HFFc6 (cell line): Measurements from ENCODE around the gene ADGRG6. TPM values are rescaled to one million over a fixed set of nuclear protein-coding genes. Genes with fewer than 3 reads are reported as not detected.

ENCODE experiments used
- DNase-seq: peaks from one replicate; pipeline ENCODE4 v3.0.0-alpha.2; 2018
- H3K27ac Mint-ChIP-seq: 2 replicates; pipeline ENCODE4 v1.8.0; 2020; ENCODE audit warnings: mild to moderate bottlenecking, mixed read lengths
- H3K27me3 Mint-ChIP-seq: 2 replicates; pipeline ENCODE4 v1.8.0; 2021; ENCODE audit warnings: mild to moderate bottlenecking, moderate library complexity, mixed read lengths; ENCODE audit not compliant: insufficient read depth
- H3K36me3 Mint-ChIP-seq: 2 replicates; pipeline ENCODE4 v1.8.0; 2021; ENCODE audit warnings: low read depth, mixed read lengths
- H3K4me1 Mint-ChIP-seq: 2 replicates; pipeline ENCODE4 v1.8.0; 2020; ENCODE audit warnings: low read depth, mixed read lengths
- H3K4me3 Mint-ChIP-seq: 2 replicates; pipeline ENCODE4 v1.8.0; 2020; ENCODE audit warnings: mild to moderate bottlenecking, moderate library complexity, mixed read lengths
- H3K9me3 Mint-ChIP-seq: 2 replicates; pipeline ENCODE4 v1.8.0; 2020; ENCODE audit warnings: mild to moderate bottlenecking, mixed read lengths
- total RNA-seq, 6 experiments: library from RNA; stranded (reverse); fragmentation: NEBNext Ultra II Directional; extraction: Animal tissue kit (Norgen Biotek cat#: 25700); gene quantifications; 2 replicates in 1 of 6; 3 replicates in 5 of 6; pipeline ENCODE4 v1.2.3, GENCODE V29; 2021
- TF ChIP-seq, protein P1 (sequence below): fragments of 200-600 bp; sonication (generic); IDR thresholded peaks from 2 replicates; pipeline ENCODE4 v1.5.0; 2021; ENCODE audit warnings: antibody characterized with exemption, mild to moderate bottlenecking

ADGRG6 gene
- total RNA-seq, 6 experiments from 2014 or later = 27.4 to 73.2 (median 29.7) TPM

DNA sequence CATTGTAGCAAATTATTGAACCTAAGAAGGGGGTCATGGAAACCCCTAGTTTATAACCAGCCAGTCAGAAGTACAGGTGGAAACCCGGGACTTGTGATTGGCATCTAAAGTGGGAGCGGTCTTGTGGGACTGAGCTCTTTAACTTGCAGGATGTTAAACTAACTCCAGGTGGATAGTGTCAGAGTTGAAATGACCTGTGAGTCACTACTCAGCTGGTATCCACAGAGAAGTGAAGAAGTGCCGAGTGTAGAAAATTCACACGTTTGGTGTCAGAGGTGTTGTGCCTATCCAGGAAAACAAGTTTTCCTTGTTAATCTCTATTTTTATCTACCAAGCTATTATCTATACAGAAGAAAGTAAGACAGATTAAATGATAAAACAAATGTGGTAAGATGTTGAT, 179.7 kb downstream of the ADGRG6 start:
- H3K4me3 Mint-ChIP-seq = no peak overlapping the region
- H3K4me1 Mint-ChIP-seq = peaks cover 21% of the 10 kb centered on the region
- TF ChIP-seq, protein P1, sequence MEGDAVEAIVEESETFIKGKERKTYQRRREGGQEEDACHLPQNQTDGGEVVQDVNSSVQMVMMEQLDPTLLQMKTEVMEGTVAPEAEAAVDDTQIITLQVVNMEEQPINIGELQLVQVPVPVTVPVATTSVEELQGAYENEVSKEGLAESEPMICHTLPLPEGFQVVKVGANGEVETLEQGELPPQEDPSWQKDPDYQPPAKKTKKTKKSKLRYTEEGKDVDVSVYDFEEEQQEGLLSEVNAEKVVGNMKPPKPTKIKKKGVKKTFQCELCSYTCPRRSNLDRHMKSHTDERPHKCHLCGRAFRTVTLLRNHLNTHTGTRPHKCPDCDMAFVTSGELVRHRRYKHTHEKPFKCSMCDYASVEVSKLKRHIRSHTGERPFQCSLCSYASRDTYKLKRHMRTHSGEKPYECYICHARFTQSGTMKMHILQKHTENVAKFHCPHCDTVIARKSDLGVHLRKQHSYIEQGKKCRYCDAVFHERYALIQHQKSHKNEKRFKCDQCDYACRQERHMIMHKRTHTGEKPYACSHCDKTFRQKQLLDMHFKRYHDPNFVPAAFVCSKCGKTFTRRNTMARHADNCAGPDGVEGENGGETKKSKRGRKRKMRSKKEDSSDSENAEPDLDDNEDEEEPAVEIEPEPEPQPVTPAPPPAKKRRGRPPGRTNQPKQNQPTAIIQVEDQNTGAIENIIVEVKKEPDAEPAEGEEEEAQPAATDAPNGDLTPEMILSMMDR = no peak
- H3K36me3 Mint-ChIP-seq = no peaks in the 10 kb centered on the region
- no peaks in the 10 kb centered on the region for H3K9me3 Mint-ChIP-seq
- DNase-seq = no peak
- no peak overlapping the region for H3K27ac Mint-ChIP-seq
- peaks cover 5% of the 10 kb centered on the region for H3K27me3 Mint-ChIP-seq

DNA sequence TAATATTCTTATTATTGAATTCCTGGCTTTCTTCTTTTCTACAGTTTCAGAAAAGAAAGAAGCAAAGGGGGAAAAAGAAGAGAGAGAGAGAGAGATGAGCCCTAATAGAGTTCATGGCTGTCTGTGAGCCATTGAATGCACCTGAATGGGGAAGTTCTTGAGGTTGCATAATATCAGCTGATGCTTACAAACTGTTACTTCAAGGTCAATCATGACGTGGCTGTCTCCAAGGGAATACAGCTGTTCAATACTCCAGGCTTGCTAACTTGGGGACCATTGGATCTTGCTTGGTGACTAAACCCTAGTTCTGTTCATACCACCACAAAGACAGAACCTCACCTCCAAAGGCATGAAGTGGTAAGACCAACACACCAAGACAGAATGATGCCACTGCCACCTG, 180.4 kb downstream of the ADGRG6 start:
- Mint-ChIP-seq H3K27ac (no peak overlapping the region), H3K4me1 (peaks cover 21% of the 10 kb centered on the region), H3K4me3 (no peak overlapping the region), H3K27me3 (peaks cover 6% of the 10 kb centered on the region), H3K36me3 (no peaks in the 10 kb centered on the region), H3K9me3 (no peaks in the 10 kb centered on the region)
- DNase-seq = no peak
- TF ChIP-seq, protein P1 = no peak

DNA sequence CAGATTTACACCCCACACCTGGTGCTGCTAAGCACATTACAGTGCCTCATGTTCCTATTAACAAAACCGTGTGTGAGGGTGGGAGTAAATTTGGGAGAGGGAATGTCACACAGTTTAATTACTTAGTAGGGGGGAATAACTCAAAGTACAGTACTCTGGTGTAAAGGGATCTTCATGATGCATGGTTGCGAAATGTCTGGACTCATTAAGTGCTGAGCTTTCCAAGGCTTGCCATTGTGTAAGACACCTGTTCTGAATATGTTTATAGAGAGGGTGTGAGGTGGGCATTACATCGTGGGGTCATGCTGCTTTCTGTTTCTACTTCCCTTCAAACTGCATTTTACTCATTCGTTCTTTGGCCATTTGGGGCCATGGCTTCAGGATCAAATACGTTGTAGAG, 181.2 kb downstream of the ADGRG6 start:
- no peaks in the 10 kb centered on the region for H3K9me3 Mint-ChIP-seq
- DNase-seq = no peak
- H3K36me3 Mint-ChIP-seq = no peaks in the 10 kb centered on the region
- TF ChIP-seq, protein P1 = no peak
- no peak overlapping the region for H3K4me3 Mint-ChIP-seq
- H3K27ac Mint-ChIP-seq = no peak overlapping the region
- peaks cover 17% of the 10 kb centered on the region for H3K4me1 Mint-ChIP-seq
- H3K27me3 Mint-ChIP-seq = peaks cover 13% of the 10 kb centered on the region

DNA sequence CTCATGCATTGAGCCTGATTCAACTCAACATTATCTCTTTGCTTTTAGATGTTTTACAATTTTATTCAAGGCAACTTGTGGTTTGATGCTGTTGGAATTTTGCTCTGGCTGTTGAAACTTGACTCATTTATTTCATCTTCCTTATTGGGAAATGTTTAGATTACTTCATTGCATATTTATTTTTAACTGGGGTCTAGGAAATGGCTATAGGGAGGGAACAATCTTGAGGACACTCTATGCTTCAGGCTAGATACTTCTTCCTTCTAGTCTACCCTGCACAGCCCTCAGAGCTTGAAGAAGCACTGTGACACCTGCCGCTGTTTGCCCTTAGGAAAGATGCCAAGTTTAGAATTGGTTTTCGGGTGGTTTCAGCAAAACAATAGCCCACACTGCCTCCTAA, 183.4 kb downstream of the ADGRG6 start:
- H3K36me3 Mint-ChIP-seq = no peaks in the 10 kb centered on the region
- no peak overlapping the region for H3K27ac Mint-ChIP-seq
- peaks cover 17% of the 10 kb centered on the region for H3K27me3 Mint-ChIP-seq
- no peaks in the 10 kb centered on the region for H3K9me3 Mint-ChIP-seq
- no peak for DNase-seq
- TF ChIP-seq, protein P1 = no peak
- no peak overlapping the region for H3K4me3 Mint-ChIP-seq
- H3K4me1 Mint-ChIP-seq = peaks cover 12% of the 10 kb centered on the region; the same call in 1 of the 2 replicates

DNA sequence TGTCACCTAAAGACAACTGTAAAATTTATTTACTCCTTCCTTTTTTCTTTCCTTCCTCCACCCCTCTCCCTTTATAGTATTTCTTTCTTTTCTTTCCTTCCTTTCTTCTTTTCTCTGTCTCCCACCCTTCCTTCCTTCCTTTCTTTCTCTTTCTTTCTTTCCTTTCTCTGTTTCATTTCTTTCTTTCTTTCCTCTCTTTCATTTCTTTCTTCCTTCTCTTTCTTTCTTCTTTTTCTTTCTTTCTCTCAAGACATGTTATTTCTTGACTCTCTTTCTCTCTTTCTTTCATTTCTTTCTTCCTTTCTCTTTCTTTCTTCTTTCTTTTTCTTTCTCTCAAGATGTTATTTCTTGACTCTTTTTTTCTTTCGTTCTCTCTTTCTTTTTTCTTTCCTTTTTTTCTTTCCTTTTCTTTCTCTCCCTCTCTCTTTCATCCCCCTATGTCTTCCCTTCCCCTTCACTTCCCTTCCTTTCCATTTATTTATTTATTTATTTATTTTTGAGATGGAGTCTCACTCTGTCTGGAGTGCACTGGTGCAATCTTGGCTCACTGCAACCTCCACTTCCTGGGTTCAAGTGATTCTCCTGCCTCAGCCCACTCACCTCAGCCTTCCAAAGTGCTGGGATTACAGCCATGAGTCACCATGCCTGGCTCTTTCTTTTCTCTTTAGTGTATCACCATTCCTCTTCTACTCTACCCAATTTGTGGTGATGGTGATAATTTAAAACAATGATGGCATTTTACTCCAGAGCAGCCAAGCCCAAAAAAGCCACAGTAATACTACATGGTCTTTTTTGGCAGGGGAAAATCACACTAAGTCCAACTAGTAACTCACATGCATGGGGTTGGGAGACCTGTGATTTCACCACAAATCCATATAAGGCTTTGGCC, 188.2 kb downstream of the ADGRG6 start:
- Mint-ChIP-seq H3K4me1 (peaks cover 6% of the 10 kb centered on the region; the same call in 1 of the 2 replicates), H3K27me3 (peaks cover 21% of the 10 kb centered on the region), H3K27ac (no peak overlapping the region), H3K9me3 (no peaks in the 10 kb centered on the region), H3K4me3 (no peak overlapping the region), H3K36me3 (no peaks in the 10 kb centered on the region)
- no peak for DNase-seq
- TF ChIP-seq, protein P1 = no peak

Other genes with a start within 250 kb of the ADGRG6 start
- gene GJE1, start 169.1 kb upstream of the ADGRG6 start, total RNA-seq = not detected
- under 1 TPM in 2 of 6 experiments, not detected in 4; 0.14 to 0.40 TPM for gene NMBR, start 154.9 kb upstream of the ADGRG6 start, total RNA-seq
- 10 to 100 TPM; 68.3 to 81.3 (median 77.1) TPM for gene VTA1, start 154.7 kb upstream of the ADGRG6 start, total RNA-seq